Colonic mucosa (tissue), 4 donors: ENCODE measurements around the gene VPS35. TPM values are rescaled to one million over a fixed set of nuclear protein-coding genes. Genes with fewer than 3 reads are reported as not detected.

Experiments used
- DNase-seq: peaks from one replicate; pipeline ENCODE4 v3.0.0-alpha.2; 2020
- H3K27ac ChIP-seq: fragments of 200-600 bp; one replicate; pipeline ENCODE4 v1.8.0; 2021
- H3K27me3 ChIP-seq: fragments of 200-600 bp; one replicate; pipeline ENCODE4 v1.8.0; 2021
- H3K36me3 ChIP-seq: fragments of 200-600 bp; one replicate; pipeline ENCODE4 v1.8.0; 2021
- H3K4me1 ChIP-seq: fragments of 200-600 bp; one replicate; pipeline ENCODE4 v1.8.0; 2021; ENCODE audit warnings: mild to moderate bottlenecking
- H3K4me3 ChIP-seq: fragments of 200-600 bp; one replicate; pipeline ENCODE4 v1.8.0; 2021
- H3K9ac ChIP-seq, 2 donors: one replicate each; pipeline ENCODE4 v1.7.0; 2013; ENCODE audit warnings: control low read depth in 2 of 2, low read depth in 2 of 2, low read length in 2 of 2
- H3K9me3 ChIP-seq: fragments of 200-600 bp; one replicate; pipeline ENCODE4 v1.8.0; 2021
- intact Hi-C: fragments of 100-400 bp; cut with DNase I; formaldehyde crosslinking; loops from one replicate; pipeline ENCODE4 v1.14.1; 2022
- total RNA-seq, 2 donors: library from RNA; stranded (reverse); fragmentation: NEBNext Ultra II Directional in 1 of 2; extraction: Animal tissue kit (Norgen Biotek cat#: 25700) in 1 of 2; gene quantifications; one replicate each; pipeline ENCODE4 v1.2.1, GENCODE V29; 2021
- TF ChIP-seq, protein P1 (sequence below): fragments of 200-600 bp; IDR thresholded peaks from one replicate; pipeline ENCODE4 v1.8.0; 2022; ENCODE audit warnings: antibody characterized with exemption, mild to moderate bottlenecking
- donor health status: healthy.
- donor health status: DM: no; HTN: no; CAD: no.
- donor health status: DM: no; HTN: no; CAD: no.

The VPS35 gene
- total RNA-seq, 2 donors from 2014 or later, result 121 to 124 TPM

GRCh38 chr16:46691726-46692125 is 2.7 kb upstream of the VPS35 start:
- DNase-seq, result no peak
- intact Hi-C loops, result loop anchor here (5.0 kb wide), 1 partner anchor 111 kb away; no protein-coding TSS in a partner anchor
- H3K4me3 ChIP-seq, result no peak overlapping the region
- peaks cover 17% of the 10 kb centered on the region for H3K4me1 ChIP-seq
- no peak overlapping the region for H3K27ac ChIP-seq
- no peaks in the 10 kb centered on the region for H3K9me3 ChIP-seq
- no peak overlapping the region for H3K9ac ChIP-seq
- TF ChIP-seq, protein P1, sequence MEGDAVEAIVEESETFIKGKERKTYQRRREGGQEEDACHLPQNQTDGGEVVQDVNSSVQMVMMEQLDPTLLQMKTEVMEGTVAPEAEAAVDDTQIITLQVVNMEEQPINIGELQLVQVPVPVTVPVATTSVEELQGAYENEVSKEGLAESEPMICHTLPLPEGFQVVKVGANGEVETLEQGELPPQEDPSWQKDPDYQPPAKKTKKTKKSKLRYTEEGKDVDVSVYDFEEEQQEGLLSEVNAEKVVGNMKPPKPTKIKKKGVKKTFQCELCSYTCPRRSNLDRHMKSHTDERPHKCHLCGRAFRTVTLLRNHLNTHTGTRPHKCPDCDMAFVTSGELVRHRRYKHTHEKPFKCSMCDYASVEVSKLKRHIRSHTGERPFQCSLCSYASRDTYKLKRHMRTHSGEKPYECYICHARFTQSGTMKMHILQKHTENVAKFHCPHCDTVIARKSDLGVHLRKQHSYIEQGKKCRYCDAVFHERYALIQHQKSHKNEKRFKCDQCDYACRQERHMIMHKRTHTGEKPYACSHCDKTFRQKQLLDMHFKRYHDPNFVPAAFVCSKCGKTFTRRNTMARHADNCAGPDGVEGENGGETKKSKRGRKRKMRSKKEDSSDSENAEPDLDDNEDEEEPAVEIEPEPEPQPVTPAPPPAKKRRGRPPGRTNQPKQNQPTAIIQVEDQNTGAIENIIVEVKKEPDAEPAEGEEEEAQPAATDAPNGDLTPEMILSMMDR, result no peak
- H3K27me3 ChIP-seq, result no peaks in the 10 kb centered on the region
- H3K36me3 ChIP-seq, result no peaks in the 10 kb centered on the region

- Histone ChIP-seq H3K9me3 (no peaks in the 10 kb centered on the region), H3K4me1 (peaks cover 21% of the 10 kb centered on the region), H3K36me3 (no peaks in the 10 kb centered on the region), H3K27ac (peak overlapping the region; percentile 93), H3K4me3 (peak overlapping the region; percentile 94), H3K27me3 (no peaks in the 10 kb centered on the region), H3K9ac (peak overlapping the region in 1 of 2 donors; percentile 76)
- intact Hi-C loops, result loop anchor here (5.0 kb wide), 1 partner anchor 112 kb away; no protein-coding TSS in a partner anchor
- TF ChIP-seq, protein P1, result no peak
- DNase-seq, result peak; percentile 27
Measured at GRCh38 chr16:46690281-46691178, 1.6 kb upstream of the VPS35 start.

DNA sequence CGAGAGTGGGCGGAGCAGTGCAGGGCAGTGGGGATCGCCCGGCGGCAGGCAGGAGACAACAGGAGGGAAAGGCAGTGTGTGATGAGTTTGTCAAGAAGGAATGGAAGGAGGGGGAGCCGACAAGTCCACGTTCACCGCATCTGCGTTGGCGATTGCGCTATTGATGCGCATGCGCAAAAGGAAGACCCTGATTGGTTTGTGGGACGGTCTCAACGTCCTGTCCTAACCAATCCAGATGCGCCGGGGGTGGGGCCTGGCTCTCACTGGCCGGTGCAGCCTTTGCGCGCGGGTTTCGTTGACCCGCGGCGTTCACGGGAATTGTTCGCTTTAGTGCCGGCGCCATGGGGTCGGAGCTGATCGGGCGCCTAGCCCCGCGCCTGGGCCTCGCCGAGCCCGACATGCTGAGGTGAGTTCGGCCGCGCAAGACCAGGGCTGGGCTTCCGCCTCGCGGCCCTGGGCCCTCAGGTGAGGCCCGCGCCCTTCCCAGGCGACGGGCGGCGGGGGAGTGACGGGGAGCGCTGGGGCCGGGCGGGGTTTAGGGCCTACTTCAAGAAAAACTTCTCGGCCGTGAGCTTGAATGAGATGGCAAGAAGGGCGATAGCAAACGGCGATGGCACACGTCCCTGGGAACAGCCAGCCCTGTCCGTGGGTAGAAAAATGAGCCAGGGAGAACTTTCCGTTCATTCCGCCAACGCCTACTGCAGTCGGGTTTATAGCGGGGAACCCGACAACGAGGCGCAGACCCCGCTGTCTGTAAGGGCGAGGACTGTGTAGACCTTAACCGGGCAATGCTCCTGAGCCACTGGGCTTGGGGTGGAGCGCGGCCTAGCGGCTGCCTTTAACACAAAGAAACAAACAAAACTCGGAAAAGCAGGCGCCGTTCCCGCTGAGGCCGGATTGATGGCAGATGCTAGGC is 645 bp upstream of the VPS35 start, which contains the start of gene ORC6:
TSS of gene ORC6 (plus strand) at position 295 of the 916 bp plus-strand sequence. CDS start at position 342, 47 bp downstream.
- intact Hi-C loops, result loop anchor here (5.0 kb wide), 1 partner anchor 113 kb away; no protein-coding TSS in a partner anchor
- peaks cover 21% of the 10 kb centered on the region for H3K4me1 ChIP-seq

DNA sequence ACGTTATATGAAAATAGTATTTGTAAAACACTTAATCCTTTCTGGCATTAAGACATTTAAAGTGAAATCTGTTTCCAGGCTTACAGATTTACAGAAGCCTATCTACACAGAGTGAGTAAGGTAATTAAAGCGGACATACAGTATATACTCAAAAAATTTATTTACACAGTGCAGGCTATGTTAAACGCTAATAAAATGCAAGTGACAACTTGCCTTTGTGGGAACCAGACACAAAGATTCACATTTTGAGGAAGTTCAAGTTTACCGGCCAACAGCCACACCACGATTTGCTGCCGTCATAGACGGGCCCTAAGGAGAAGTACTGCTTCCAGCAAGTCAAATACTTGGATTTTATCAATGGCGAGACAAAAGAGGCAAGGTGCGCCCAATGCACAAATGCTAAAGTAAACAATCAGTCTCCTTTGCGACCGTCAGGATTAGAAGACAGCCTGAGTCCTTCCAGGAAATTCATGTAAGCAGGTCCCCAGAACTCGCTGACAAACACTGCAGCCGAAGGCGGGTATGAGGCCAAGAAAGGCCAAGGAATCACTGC is 801 bp downstream of the VPS35 start:
- TF ChIP-seq, protein P1, result no peak
- Histone ChIP-seq H3K4me1 (peaks cover 21% of the 10 kb centered on the region), H3K36me3 (no peaks in the 10 kb centered on the region), H3K4me3 (peak overlapping the region; percentile 94), H3K27me3 (no peaks in the 10 kb centered on the region), H3K27ac (peak overlapping the region; percentile 93), H3K9ac (peak overlapping the region; percentile 77 to 88), H3K9me3 (no peaks in the 10 kb centered on the region)
- peak; percentile 53 for DNase-seq
- intact Hi-C loops, result no loop called here

More for the DNA sequence above, 645 bp upstream of the VPS35 start, which contains the start of gene ORC6:
- Histone ChIP-seq H3K9me3 (no peaks in the 10 kb centered on the region), H3K27me3 (no peaks in the 10 kb centered on the region), H3K4me3 (peak within 1 kb of the TSS; percentile 94), H3K36me3 (no peaks in the 10 kb centered on the region), H3K9ac (peak within 1 kb of the TSS; percentile 77 to 88), H3K27ac (peak within 1 kb of the TSS; percentile 93)
- TF ChIP-seq, protein P1, result peak; percentile 18
- peak; percentile 98 for DNase-seq

GRCh38 chr16:46687486-46687885 is 1.5 kb downstream of the VPS35 start:
- DNase-seq, result no peak
- intact Hi-C loops, result no loop called here
- TF ChIP-seq, protein P1, result no peak
- no peak overlapping the region for H3K27ac ChIP-seq
- H3K9ac ChIP-seq, result peak overlapping the region in 1 of 2 donors; percentile 88
- H3K27me3 ChIP-seq, result no peaks in the 10 kb centered on the region
- no peaks in the 10 kb centered on the region for H3K36me3 ChIP-seq
- H3K4me1 ChIP-seq, result peaks cover 21% of the 10 kb centered on the region
- H3K4me3 ChIP-seq, result peak overlapping the region; percentile 94
- H3K9me3 ChIP-seq, result no peaks in the 10 kb centered on the region
